HEK293 (cell line): Measurements from ENCODE around the gene ATP2C1.
A peak's percentile ranks its signal among the peaks of the same experiment; 100 is the strongest.

ENCODE experiments used
- CTCF ChIA-PET: fragments of 350-600 bp; formaldehyde crosslinking; extraction: SDS; loops from one replicate; lab custom pipeline; 2021; ENCODE audit warnings: antibody characterized with exemption; lab: Yijun Ruan, JAX
- POLR2A ChIA-PET: fragments of 300-600 bp; formaldehyde crosslinking; extraction: SDS; loops from one replicate; lab custom pipeline; 2020; ENCODE audit warnings: antibody characterized with exemption, inconsistent platforms; lab: Yijun Ruan, JAX
- H3K27ac ChIP-seq: fragments of 200-500 bp; sonication (Bioruptor generic); 2 replicates; pipeline ENCODE4 v1.5.1; 2014; ENCODE audit warnings: low read depth, low read length, control low read depth, inconsistent platforms; ENCODE audit errors: extremely low read depth
- H3K36me3 ChIP-seq, 2 experiments: fragments of 200-500 bp in 1 of 2; sonication (Bioruptor generic) in 1 of 2; 1 replicate in 1 of 2; 2 replicates in 1 of 2; pipeline ENCODE4 v1.5.1; 2014 to 2017; ENCODE audit warnings: inconsistent platforms in 2 of 2, low read length in 2 of 2; ENCODE audit not compliant: control insufficient read depth in 2 of 2, insufficient read depth in 1 of 2
- H3K4me1 ChIP-seq: fragments of 200-500 bp; sonication (Bioruptor generic); 2 replicates; pipeline ENCODE4 v1.5.1; 2014; ENCODE audit warnings: mild to moderate bottlenecking, low read length, inconsistent platforms; ENCODE audit not compliant: control insufficient read depth, insufficient read depth
- H3K4me3 ChIP-seq: 2 replicates; pipeline ENCODE4 v1.5.1; 2011; ENCODE audit warnings: low read depth, mild to moderate bottlenecking, control low read depth, low read length, moderate library complexity
- H3K9me3 ChIP-seq: fragments of 200-500 bp; sonication (Bioruptor generic); 2 replicates; pipeline ENCODE4 v1.5.1; 2014; ENCODE audit warnings: low read depth, low read length, inconsistent platforms; ENCODE audit not compliant: control insufficient read depth, insufficient read depth
- GLI4 ChIP-seq: fragments of 450-650 bp; formaldehyde crosslinking; IDR thresholded peaks from 2 replicates; pipeline ENCODE4 v1.5.1; 2016; ENCODE audit warnings: missing biosample characterization, missing genetic modification characterization
- MYNN ChIP-seq: fragments of 450-650 bp; formaldehyde crosslinking; IDR thresholded peaks from 2 replicates; pipeline ENCODE4 v1.5.1; 2016; ENCODE audit warnings: missing biosample characterization, missing genetic modification characterization, borderline replicate concordance
- TCF7L2 ChIP-seq: IDR thresholded peaks from 2 replicates; pipeline ENCODE4 v1.6.1; 2011; ENCODE audit warnings: low read depth, mild to moderate bottlenecking, inconsistent platforms, low read length, moderate library complexity, borderline replicate concordance
- TRIM28 ChIP-seq: IDR thresholded peaks from 2 replicates; pipeline ENCODE4 v1.6.1; 2011; ENCODE audit warnings: low read length, control low read depth, borderline replicate concordance
- ZBTB20 ChIP-seq: fragments of 450-650 bp; formaldehyde crosslinking; IDR thresholded peaks from 2 replicates; pipeline ENCODE4 v1.5.1; 2016; ENCODE audit warnings: missing biosample characterization, missing genetic modification characterization
- ZBTB21 ChIP-seq: fragments of 450-650 bp; formaldehyde crosslinking; IDR thresholded peaks from 2 replicates; pipeline ENCODE4 v1.5.1; 2017; ENCODE audit warnings: missing biosample characterization, missing genetic modification characterization
- ZFP3 ChIP-seq: fragments of 450-650 bp; formaldehyde crosslinking; IDR thresholded peaks from 2 replicates; pipeline ENCODE4 v1.5.1; 2016; ENCODE audit warnings: low read depth, missing biosample characterization, missing genetic modification characterization
- ZNF10 ChIP-seq: fragments of 450-650 bp; formaldehyde crosslinking; IDR thresholded peaks from 2 replicates; pipeline ENCODE4 v1.5.1; 2017; ENCODE audit warnings: missing biosample characterization, missing genetic modification characterization
- ZNF16 ChIP-seq: fragments of 450-650 bp; formaldehyde crosslinking; IDR thresholded peaks from 2 replicates; pipeline ENCODE4 v1.5.1; 2016; ENCODE audit warnings: low read depth, missing biosample characterization, missing genetic modification characterization
- ZNF211 ChIP-seq: fragments of 450-650 bp; formaldehyde crosslinking; IDR thresholded peaks from 2 replicates; pipeline ENCODE4 v1.5.1; 2016; ENCODE audit warnings: low read depth, missing biosample characterization, missing genetic modification characterization
- ZNF341 ChIP-seq: fragments of 450-650 bp; formaldehyde crosslinking; IDR thresholded peaks from 2 replicates; pipeline ENCODE4; 2016; ENCODE audit warnings: low read depth, missing biosample characterization, missing genetic modification characterization
- ZNF37A ChIP-seq: fragments of 450-650 bp; IDR thresholded peaks from 2 replicates; pipeline ENCODE4 v1.5.1; 2018; ENCODE audit warnings: missing biosample characterization, missing genetic modification characterization
- ZNF423 ChIP-seq: fragments of 450-650 bp; formaldehyde crosslinking; IDR thresholded peaks from 2 replicates; pipeline ENCODE4 v1.5.1; 2016; ENCODE audit warnings: missing biosample characterization, missing genetic modification characterization
- ZNF433 ChIP-seq: fragments of 450-650 bp; formaldehyde crosslinking; IDR thresholded peaks from 2 replicates; pipeline ENCODE4 v1.5.1; 2016; ENCODE audit warnings: missing biosample characterization, missing genetic modification characterization, low read depth
- ZNF777 ChIP-seq: fragments of 450-650 bp; formaldehyde crosslinking; IDR thresholded peaks from 2 replicates; pipeline ENCODE4 v1.5.1; 2017; ENCODE audit warnings: missing biosample characterization, missing genetic modification characterization, borderline replicate concordance
- ZSCAN16 ChIP-seq: fragments of 450-650 bp; formaldehyde crosslinking; IDR thresholded peaks from 2 replicates; pipeline ENCODE4 v1.5.1; 2016; ENCODE audit warnings: missing biosample characterization, missing genetic modification characterization
- ZSCAN30 ChIP-seq: fragments of 450-650 bp; IDR thresholded peaks from 2 replicates; pipeline ENCODE4 v1.5.1; 2018; ENCODE audit warnings: missing biosample characterization, mild to moderate bottlenecking, missing genetic modification characterization, moderate library complexity
- TF ChIP-seq, protein P1 (sequence below): fragments of 450-650 bp; formaldehyde crosslinking; IDR thresholded peaks from 2 replicates; pipeline ENCODE4 v1.5.1; 2016; ENCODE audit warnings: missing biosample characterization, missing genetic modification characterization
- TF ChIP-seq, protein P2 (sequence below): sonication (generic); formaldehyde crosslinking; IDR thresholded peaks from 2 replicates; pipeline ENCODE4 v1.8.1; 2022; ENCODE audit warnings: mild to moderate bottlenecking, moderate library complexity, missing genetic modification reagents
- TF ChIP-seq, protein P3 (sequence below): fragments of 450-650 bp; IDR thresholded peaks from 2 replicates; pipeline ENCODE4 v1.5.1; 2018; ENCODE audit warnings: missing biosample characterization, mild to moderate bottlenecking, missing genetic modification characterization
- TF ChIP-seq, protein P4 (sequence below): fragments of 450-650 bp; formaldehyde crosslinking; IDR thresholded peaks from 2 replicates; pipeline ENCODE4 v1.5.1; 2016; ENCODE audit warnings: missing biosample characterization, missing genetic modification characterization

Gene ATP2C1, protein sequence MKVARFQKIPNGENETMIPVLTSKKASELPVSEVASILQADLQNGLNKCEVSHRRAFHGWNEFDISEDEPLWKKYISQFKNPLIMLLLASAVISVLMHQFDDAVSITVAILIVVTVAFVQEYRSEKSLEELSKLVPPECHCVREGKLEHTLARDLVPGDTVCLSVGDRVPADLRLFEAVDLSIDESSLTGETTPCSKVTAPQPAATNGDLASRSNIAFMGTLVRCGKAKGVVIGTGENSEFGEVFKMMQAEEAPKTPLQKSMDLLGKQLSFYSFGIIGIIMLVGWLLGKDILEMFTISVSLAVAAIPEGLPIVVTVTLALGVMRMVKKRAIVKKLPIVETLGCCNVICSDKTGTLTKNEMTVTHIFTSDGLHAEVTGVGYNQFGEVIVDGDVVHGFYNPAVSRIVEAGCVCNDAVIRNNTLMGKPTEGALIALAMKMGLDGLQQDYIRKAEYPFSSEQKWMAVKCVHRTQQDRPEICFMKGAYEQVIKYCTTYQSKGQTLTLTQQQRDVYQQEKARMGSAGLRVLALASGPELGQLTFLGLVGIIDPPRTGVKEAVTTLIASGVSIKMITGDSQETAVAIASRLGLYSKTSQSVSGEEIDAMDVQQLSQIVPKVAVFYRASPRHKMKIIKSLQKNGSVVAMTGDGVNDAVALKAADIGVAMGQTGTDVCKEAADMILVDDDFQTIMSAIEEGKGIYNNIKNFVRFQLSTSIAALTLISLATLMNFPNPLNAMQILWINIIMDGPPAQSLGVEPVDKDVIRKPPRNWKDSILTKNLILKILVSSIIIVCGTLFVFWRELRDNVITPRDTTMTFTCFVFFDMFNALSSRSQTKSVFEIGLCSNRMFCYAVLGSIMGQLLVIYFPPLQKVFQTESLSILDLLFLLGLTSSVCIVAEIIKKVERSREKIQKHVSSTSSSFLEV

DNA sequence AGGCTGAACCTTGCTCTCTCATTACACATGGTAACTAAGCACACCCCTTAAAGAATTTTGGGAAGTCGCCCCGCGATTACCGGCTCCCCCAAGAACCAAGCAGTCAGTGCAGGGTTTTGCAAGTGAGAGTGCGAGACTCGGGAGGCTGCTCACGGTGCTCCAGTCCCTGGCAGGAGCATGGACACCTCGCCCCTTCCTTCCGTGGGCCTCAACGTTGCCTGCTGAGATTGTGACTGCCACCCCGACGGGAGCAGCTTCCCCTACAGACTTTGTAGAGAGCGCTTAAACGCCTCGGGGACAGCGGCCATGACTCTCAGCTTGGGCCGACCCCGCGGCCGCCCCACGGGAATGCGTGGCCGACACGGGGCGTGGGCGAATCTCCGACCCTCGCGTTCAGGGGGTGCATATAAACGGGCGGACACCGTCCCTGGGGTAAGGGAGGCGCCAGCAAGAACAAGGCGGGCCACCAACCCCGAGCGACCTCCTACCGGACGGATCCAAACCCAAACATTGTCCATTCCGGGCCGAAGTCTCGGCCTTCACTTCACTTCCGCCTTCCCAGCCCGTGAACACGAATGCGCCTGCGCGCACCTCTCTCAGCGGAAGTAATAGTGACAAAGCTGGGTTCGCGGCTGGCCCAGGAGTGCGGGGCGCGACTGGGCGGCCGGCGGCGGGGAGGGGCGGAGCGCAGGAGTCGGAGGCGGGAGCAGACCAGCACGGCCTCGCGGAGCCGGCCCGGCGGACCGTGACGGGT, at the start of gene ATP2C1:
ATP2C1 (plus strand) TSS at position 709 of the 754 bp plus-strand sequence. CDS start 686 bp downstream, outside the sequence.
- H3K4me3 ChIP-seq: peak within 1 kb of the TSS; percentile 95
- no peaks in the 10 kb centered on the region for H3K9me3 ChIP-seq
- peak within 1 kb of the TSS; percentile 86 for H3K27ac ChIP-seq
- H3K36me3 ChIP-seq: no peaks in the 10 kb centered on the region
- ChIA-PET CTCF (interaction anchor here (0.6 to 5.2 kb wide), 13 partner anchors 24 to 1280 kb away, joined by 3 to 61 read pairs (median 3); partner anchors contain the start of gene CPNE4), POLR2A (interaction anchor here (0.6 to 1.9 kb wide), 12 partner anchors 13 to 147 kb away, joined by 3 to 10 read pairs (median 3); partner anchors contain the start of genes ASTE1, NEK11 and PIK3R4)
- peaks cover 5% of the 10 kb centered on the region; the same call in 1 of the 2 replicates for H3K4me1 ChIP-seq
- TF ChIP-seq ZFP3 (tag by site-specific recombination): no peak
- TF ChIP-seq, protein P1, sequence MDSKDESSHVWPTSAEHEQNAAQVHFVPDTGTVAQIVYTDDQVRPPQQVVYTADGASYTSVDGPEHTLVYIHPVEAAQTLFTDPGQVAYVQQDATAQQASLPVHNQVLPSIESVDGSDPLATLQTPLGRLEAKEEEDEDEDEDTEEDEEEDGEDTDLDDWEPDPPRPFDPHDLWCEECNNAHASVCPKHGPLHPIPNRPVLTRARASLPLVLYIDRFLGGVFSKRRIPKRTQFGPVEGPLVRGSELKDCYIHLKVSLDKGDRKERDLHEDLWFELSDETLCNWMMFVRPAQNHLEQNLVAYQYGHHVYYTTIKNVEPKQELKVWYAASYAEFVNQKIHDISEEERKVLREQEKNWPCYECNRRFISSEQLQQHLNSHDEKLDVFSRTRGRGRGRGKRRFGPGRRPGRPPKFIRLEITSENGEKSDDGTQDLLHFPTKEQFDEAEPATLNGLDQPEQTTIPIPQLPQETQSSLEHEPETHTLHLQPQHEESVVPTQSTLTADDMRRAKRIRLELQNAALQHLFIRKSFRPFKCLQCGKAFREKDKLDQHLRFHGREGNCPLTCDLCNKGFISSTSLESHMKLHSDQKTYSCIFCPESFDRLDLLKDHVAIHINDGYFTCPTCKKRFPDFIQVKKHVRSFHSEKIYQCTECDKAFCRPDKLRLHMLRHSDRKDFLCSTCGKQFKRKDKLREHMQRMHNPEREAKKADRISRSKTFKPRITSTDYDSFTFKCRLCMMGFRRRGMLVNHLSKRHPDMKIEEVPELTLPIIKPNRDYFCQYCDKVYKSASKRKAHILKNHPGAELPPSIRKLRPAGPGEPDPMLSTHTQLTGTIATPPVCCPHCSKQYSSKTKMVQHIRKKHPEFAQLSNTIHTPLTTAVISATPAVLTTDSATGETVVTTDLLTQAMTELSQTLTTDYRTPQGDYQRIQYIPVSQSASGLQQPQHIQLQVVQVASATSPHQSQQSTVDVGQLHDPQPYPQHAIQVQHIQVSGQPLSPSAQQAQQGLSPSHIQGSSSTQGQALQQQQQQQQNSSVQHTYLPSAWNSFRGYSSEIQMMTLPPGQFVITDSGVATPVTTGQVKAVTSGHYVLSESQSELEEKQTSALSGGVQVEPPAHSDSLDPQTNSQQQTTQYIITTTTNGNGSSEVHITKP (tag by site-specific recombination): peak; percentile 73
- TF ChIP-seq, protein P2, sequence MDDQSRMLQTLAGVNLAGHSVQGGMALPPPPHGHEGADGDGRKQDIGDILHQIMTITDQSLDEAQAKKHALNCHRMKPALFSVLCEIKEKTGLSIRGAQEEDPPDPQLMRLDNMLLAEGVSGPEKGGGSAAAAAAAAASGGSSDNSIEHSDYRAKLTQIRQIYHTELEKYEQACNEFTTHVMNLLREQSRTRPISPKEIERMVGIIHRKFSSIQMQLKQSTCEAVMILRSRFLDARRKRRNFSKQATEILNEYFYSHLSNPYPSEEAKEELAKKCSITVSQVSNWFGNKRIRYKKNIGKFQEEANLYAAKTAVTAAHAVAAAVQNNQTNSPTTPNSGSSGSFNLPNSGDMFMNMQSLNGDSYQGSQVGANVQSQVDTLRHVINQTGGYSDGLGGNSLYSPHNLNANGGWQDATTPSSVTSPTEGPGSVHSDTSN (CRISPR knock-in tag): peak; percentile 41; the same call in 1 of the 2 replicates
- no peak for TF ChIP-seq ZNF211 (tag by site-specific recombination)
- 0 out of 2 replicates have a peak, but pooled peaks have one; percentile 21 for TF ChIP-seq ZBTB20
- peak; percentile 61; the same call in 1 of the 2 replicates for TF ChIP-seq ZNF341 (tag by site-specific recombination)
- no peak for TF ChIP-seq MYNN (tag by site-specific recombination)
- no peak for TF ChIP-seq ZBTB21 (tag by site-specific recombination)
- TF ChIP-seq GLI4 (tag by site-specific recombination): no peak
- TF ChIP-seq ZNF37A (tag by site-specific recombination): no peak
- TF ChIP-seq, protein P3, sequence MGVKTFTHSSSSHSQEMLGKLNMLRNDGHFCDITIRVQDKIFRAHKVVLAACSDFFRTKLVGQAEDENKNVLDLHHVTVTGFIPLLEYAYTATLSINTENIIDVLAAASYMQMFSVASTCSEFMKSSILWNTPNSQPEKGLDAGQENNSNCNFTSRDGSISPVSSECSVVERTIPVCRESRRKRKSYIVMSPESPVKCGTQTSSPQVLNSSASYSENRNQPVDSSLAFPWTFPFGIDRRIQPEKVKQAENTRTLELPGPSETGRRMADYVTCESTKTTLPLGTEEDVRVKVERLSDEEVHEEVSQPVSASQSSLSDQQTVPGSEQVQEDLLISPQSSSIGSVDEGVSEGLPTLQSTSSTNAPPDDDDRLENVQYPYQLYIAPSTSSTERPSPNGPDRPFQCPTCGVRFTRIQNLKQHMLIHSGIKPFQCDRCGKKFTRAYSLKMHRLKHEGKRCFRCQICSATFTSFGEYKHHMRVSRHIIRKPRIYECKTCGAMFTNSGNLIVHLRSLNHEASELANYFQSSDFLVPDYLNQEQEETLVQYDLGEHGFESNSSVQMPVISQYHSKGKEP (tag by site-specific recombination): no peak
- TF ChIP-seq ZNF777 (tag by site-specific recombination): peak; percentile 46; the same call in 1 of the 2 replicates
- no peak for TF ChIP-seq TRIM28
- TF ChIP-seq ZNF10 (tag by site-specific recombination): no peak
- TF ChIP-seq ZSCAN16 (tag by site-specific recombination): no peak
- no peak for TF ChIP-seq ZNF16 (tag by site-specific recombination)
- TF ChIP-seq, protein P4, sequence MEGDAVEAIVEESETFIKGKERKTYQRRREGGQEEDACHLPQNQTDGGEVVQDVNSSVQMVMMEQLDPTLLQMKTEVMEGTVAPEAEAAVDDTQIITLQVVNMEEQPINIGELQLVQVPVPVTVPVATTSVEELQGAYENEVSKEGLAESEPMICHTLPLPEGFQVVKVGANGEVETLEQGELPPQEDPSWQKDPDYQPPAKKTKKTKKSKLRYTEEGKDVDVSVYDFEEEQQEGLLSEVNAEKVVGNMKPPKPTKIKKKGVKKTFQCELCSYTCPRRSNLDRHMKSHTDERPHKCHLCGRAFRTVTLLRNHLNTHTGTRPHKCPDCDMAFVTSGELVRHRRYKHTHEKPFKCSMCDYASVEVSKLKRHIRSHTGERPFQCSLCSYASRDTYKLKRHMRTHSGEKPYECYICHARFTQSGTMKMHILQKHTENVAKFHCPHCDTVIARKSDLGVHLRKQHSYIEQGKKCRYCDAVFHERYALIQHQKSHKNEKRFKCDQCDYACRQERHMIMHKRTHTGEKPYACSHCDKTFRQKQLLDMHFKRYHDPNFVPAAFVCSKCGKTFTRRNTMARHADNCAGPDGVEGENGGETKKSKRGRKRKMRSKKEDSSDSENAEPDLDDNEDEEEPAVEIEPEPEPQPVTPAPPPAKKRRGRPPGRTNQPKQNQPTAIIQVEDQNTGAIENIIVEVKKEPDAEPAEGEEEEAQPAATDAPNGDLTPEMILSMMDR (tag by site-specific recombination): no peak
- TF ChIP-seq TCF7L2: no peak
- TF ChIP-seq ZNF433 (tag by site-specific recombination): no peak
- TF ChIP-seq ZSCAN30 (tag by site-specific recombination): peak; percentile 66
- TF ChIP-seq ZNF423 (tag by site-specific recombination): no peak
